K562 (cell line): ENCODE data around the gene SNX25. TPM values are rescaled to one million over a fixed set of nuclear protein-coding genes. Genes with fewer than 3 reads are reported as not detected.

Experiments used
- ATAC-seq: fragments of 200-7000 bp; cut with Tn5 transposase; 3 replicates; pipeline ENCODE4 v1.9.1; 2020; ENCODE audit warnings: moderate library complexity
- BruUV-seq: library from RNA; stranded (reverse); fragments of 400-500 nt; replicated peaks from 2 replicates; lab custom pipeline; 2021; lab: Mats Ljungman, UMichigan
- CTCF ChIA-PET: fragments of 300-600 bp; formaldehyde crosslinking; extraction: SDS; loops from one replicate; lab custom pipeline; 2021; ENCODE audit warnings: low intra/inter-chr PET ratio; lab: Yijun Ruan, JAX
- POLR2A ChIA-PET: fragments of 300-600, 350-650 bp; sonication (Branson Sonifier 250); formaldehyde crosslinking; extraction: SDS; loops from one replicate; lab custom pipeline; 2021; ENCODE audit warnings: antibody characterized with exemption, inconsistent platforms; lab: Yijun Ruan, JAX
- DNase-seq, 4 experiments: peaks; one replicate each; pipeline versions ENCODE4 v3.0.0 to v3.0.0-alpha.2; 2011 to 2018; ENCODE audit warnings: low spot score in 3 of 4, mixed read lengths in 3 of 4; ENCODE audit errors: extremely low read depth in 1 of 4
- FAIRE-seq: peaks from 2 replicates; lab custom pipeline; 2011; peaks lifted over from hg19 to GRCh38; lab: Jason Lieb, UNC
- H2AFZ ChIP-seq: 2 replicates; pipeline ENCODE4 v1.6.0; 2011; ENCODE audit warnings: low read depth, low read length, control low read depth, inconsistent platforms
- H3K27ac ChIP-seq: fragments of 200-600 bp; 3 replicates; pipeline ENCODE4 v1.8.0; 2011; ENCODE audit warnings: low read depth, mild to moderate bottlenecking, control low read depth, inconsistent platforms, low read length, moderate library complexity, mixed read lengths; ENCODE audit errors: extremely low read depth
- H3K27me3 ChIP-seq, 2 experiments: fragments of 300-600 bp in 1 of 2; 2 replicates in 1 of 2; 3 replicates in 1 of 2; pipeline versions ENCODE4 v1.6.0 to v1.8.0; 2011; ENCODE audit warnings: inconsistent platforms in 2 of 2, low read length in 2 of 2, mild to moderate bottlenecking in 1 of 2, mixed read lengths in 1 of 2, moderate library complexity in 1 of 2; ENCODE audit not compliant: control insufficient read depth in 2 of 2, insufficient read depth in 2 of 2
- H3K36me3 ChIP-seq: fragments of 300-600 bp; 3 replicates; pipeline ENCODE4 v1.8.0; 2011; ENCODE audit warnings: mild to moderate bottlenecking, low read length, inconsistent platforms; ENCODE audit not compliant: control insufficient read depth, insufficient read depth
- H3K4me1 ChIP-seq, 2 experiments: fragments of 200-600 bp in 1 of 2; replicated peaks in 1 of 2; 2 replicates in 1 of 2; 3 replicates in 1 of 2; pipeline versions ENCODE4 v1.5.1 to v1.8.0; 2011; ENCODE audit warnings: inconsistent platforms in 2 of 2, low read length in 2 of 2, mild to moderate bottlenecking in 1 of 2, mixed read lengths in 1 of 2, moderate library complexity in 1 of 2; ENCODE audit not compliant: control insufficient read depth in 2 of 2, insufficient read depth in 2 of 2
- H3K4me2 ChIP-seq: 2 replicates; pipeline ENCODE4 v1.6.1; 2011; ENCODE audit warnings: low read length, control low read depth, inconsistent platforms, mixed read lengths; ENCODE audit not compliant: insufficient read depth
- H3K4me3 ChIP-seq: fragments of 200-600 bp; sonication (generic), shearing (Covaris generic); 2 replicates; pipeline ENCODE4 v1.5.1; 2016; ENCODE audit warnings: control low read depth, inconsistent platforms
- H3K79me2 ChIP-seq: fragments of 200-600 bp; 3 replicates; pipeline ENCODE4 v1.8.0; 2011; ENCODE audit warnings: low read length, inconsistent platforms; ENCODE audit not compliant: control insufficient read depth, insufficient read depth
- H3K9ac ChIP-seq, 2 experiments: 2 replicates each; pipeline versions ENCODE4 v1.6.0 to v1.6.1; 2011; ENCODE audit warnings: low read depth in 2 of 2, low read length in 2 of 2, control low read depth in 1 of 2, inconsistent platforms in 1 of 2, mild to moderate bottlenecking in 1 of 2, mixed read lengths in 1 of 2; ENCODE audit not compliant: insufficient read depth in 1 of 2
- H3K9me1 ChIP-seq: one replicate; pipeline ENCODE4 v1.6.0; 2011; ENCODE audit warnings: inconsistent platforms, mild to moderate bottlenecking, low read length, moderate library complexity; ENCODE audit not compliant: control insufficient read depth, insufficient read depth
- H3K9me3 ChIP-seq: replicated peaks from 2 replicates; pipeline ENCODE4 v1.5.1; 2011; ENCODE audit warnings: low read depth, low read length, inconsistent platforms; ENCODE audit not compliant: control insufficient read depth, insufficient read depth
- H4K20me1 ChIP-seq: replicated peaks from 2 replicates; pipeline ENCODE4 v1.6.1; 2011; ENCODE audit warnings: low read length, inconsistent platforms, mixed read lengths; ENCODE audit not compliant: control insufficient read depth, insufficient read depth
- ELF4 ChIP-seq: fragments of 450-650 bp; formaldehyde crosslinking; IDR thresholded peaks from 2 replicates; pipeline ENCODE4 v1.4.0; 2022; ENCODE audit warnings: missing genetic modification characterization
- JUND ChIP-seq, 2 experiments: IDR thresholded peaks; 2 replicates in 1 of 2; 3 replicates in 1 of 2; pipeline ENCODE4 v1.6.1; 2011; ENCODE audit warnings: borderline replicate concordance in 2 of 2, low read depth in 2 of 2, low read length in 2 of 2, improper control_type of control experiment in 1 of 2, missing biosample characterization in 1 of 2, missing genetic modification characterization in 1 of 2, missing genetic modification reagents in 1 of 2
- NCOA2 ChIP-seq, 2 experiments: fragments of 450-650 bp; IDR thresholded peaks; 2 replicates each; pipeline ENCODE4 v1.6.1; 2018; ENCODE audit warnings: mild to moderate bottlenecking in 2 of 2, moderate library complexity in 1 of 2; ENCODE audit not compliant: partially characterized antibody in 2 of 2
- PTTG1 ChIP-seq: fragments of 450-650 bp; IDR thresholded peaks from 2 replicates; pipeline ENCODE4 v1.6.1; 2016; ENCODE audit warnings: low read depth, mild to moderate bottlenecking, missing genetic modification characterization, missing compliant biosample characterization
- RBBP5 ChIP-seq: fragments of 200-600 bp; sonication (generic); IDR thresholded peaks from 2 replicates; pipeline ENCODE4 v1.6.1; 2012; ENCODE audit warnings: borderline replicate concordance, mild to moderate bottlenecking, low read length, control low read depth, inconsistent platforms; ENCODE audit not compliant: insufficient read depth, poor library complexity, severe bottlenecking
- SOX6 ChIP-seq: fragments of 450-650 bp; IDR thresholded peaks from 2 replicates; pipeline ENCODE4 v1.6.1; 2014; ENCODE audit warnings: mild to moderate bottlenecking
- SRSF7 ChIP-seq: fragments of 200-400 bp; formaldehyde crosslinking; optimal IDR thresholded peaks from 2 replicates; pipeline ENCODE3; 2017; ENCODE audit warnings: mild to moderate bottlenecking, low read depth, low read length
- STAT6 ChIP-seq: sonication (generic); formaldehyde crosslinking; IDR thresholded peaks from 2 replicates; pipeline ENCODE4 v1.8.1; 2023; ENCODE audit warnings: mild to moderate bottlenecking, missing genetic modification reagents
- TFE3 ChIP-seq: fragments of 450-650 bp; formaldehyde crosslinking; IDR thresholded peaks from 2 replicates; pipeline ENCODE4 v1.4.0; 2020; ENCODE audit warnings: mild to moderate bottlenecking, mixed read lengths
- YY1 ChIP-seq, 3 experiments: IDR thresholded peaks; 2 replicates each; pipeline ENCODE4 v1.6.1; 2011; ENCODE audit warnings: low read length in 2 of 3, mild to moderate bottlenecking in 2 of 3, moderate library complexity in 2 of 3, borderline replicate concordance in 1 of 3, control low read depth in 1 of 3, low read depth in 1 of 3; ENCODE audit not compliant: insufficient read depth in 3 of 3, insufficient replicate concordance in 2 of 3, control insufficient read depth in 1 of 3, insufficient read length in 1 of 3; ENCODE audit errors: extremely low read depth in 1 of 3
- ZNF408 ChIP-seq: fragments of 250-450 bp; sonication (Bioruptor Pico); IDR thresholded peaks from 2 replicates; pipeline ENCODE4 v1.4.0; 2020; ENCODE audit warnings: low read depth, mild to moderate bottlenecking, moderate library complexity
- WGBS: fragments of 100-300 bp; shearing (Covaris generic); methylation state at CpG from one replicate; pipeline ENCODE4 v1.1.6; 2016; ENCODE audit warnings: low coverage, mixed read lengths; ENCODE audit not compliant: insufficient coverage; ENCODE audit errors: missing lambda C conversion rate; 5-methylcytosine and 5-hydroxymethylcytosine counted together
- in situ Hi-C: fragments of 300-500 bp; cut with MboI; formaldehyde crosslinking; loops from 4 replicates; pipeline ENCODE4 v1.15.0; 2018; ENCODE audit warnings: inconsistent platforms, mixed read lengths
- intact Hi-C: fragments of 100-400 bp; cut with micrococcal nuclease; formaldehyde crosslinking; loops from 2 replicates; pipeline ENCODE4 v1.14.2; 2022
- polyA plus RNA-seq, 8 experiments: library from polyadenylated mRNA; depleted of rRNA in 4 of 8; stranded (reverse) in 5 of 8; unstranded in 3 of 8; fragments of >200 nt; fragmentation: Nextera tagmentation in 2 of 8; fragmentation: Illumina TruSeq in 1 of 8; extraction: Ambion mirVana in 2 of 8; extraction: Trizol in 1 of 8; gene quantifications; 2 replicates each; pipeline versions ENCODE4 v1.2.1 to v1.2.3, GENCODE V29; 2011 to 2014; ENCODE audit warnings: inconsistent platforms in 1 of 8, missing spikeins in 1 of 8
- total RNA-seq, 7 experiments: library from RNA; depleted of rRNA in 6 of 7; stranded (reverse); fragments of >200 nt in 6 of 7; fragmentation: Illumina TruSeq in 2 of 7; extraction: Trizol in 2 of 7; gene quantifications; 2 replicates each; pipeline versions ENCODE4 v1.2.1 to v1.2.3, GENCODE V29; 2011 to 2021; ENCODE audit warnings: low replicate concordance in 1 of 7

SNX25 gene
- total and polyA plus RNA-seq, 9 of the 15 experiments (the other 6 are each of a cell fraction or from before 2014, with no cell fraction given) = 2.5 to 23.4 (median 13.3) TPM

- TF ChIP-seq SOX6 (peak; percentile 87), ELF4 (CRISPR knock-in tag) (no peak), ZNF408 (no peak), STAT6 (no peak), JUND (IDR thresholded peaks at IDR 0.05; ENCODE audit: borderline replicate concordance, low read depth, low read length) (peak; percentile 48; the same call in 1 of the 2 replicates), JUND (tag; IDR thresholded peaks at IDR 0.05; ENCODE audit: borderline replicate concordance, low read depth, low read length) (no peak; the same call in 2 of the 3 replicates)
These were observed 26.6 kb downstream of the SNX25 start (continued) for GRCh38 chr4:185235843-185236503.

DNA sequence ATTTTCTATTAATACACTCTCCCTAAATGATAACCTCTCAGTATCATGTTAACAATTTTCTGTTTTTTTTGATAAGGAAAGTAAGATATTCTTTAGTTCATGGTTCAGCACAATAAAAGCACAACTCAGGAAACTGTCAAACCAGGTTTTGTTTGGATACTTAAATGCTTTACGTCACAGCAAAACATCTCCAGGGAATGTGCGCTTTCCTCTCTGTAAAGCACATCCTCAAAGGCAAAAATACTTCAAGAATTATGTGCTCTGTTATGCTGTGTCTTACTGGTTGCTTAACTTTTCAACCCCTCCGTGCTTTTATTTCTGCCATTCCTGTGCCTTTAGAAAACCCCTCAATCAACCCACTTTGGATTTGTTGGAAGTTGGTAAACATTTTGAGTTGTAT, 27.8 kb downstream of the SNX25 start:
- FAIRE-seq = no peak
- Histone ChIP-seq H3K9me3 (0 out of 2 replicates have a peak, but pooled peaks cover 1% of the 10 kb centered on the region), H3K4me3 (no peak overlapping the region), H3K4me1 (peaks cover 4 to 7% of the 10 kb centered on the region in 2 experiments; a peak in 4 of 5 replicates), H3K9ac (no peak overlapping the region), H3K79me2 (peaks cover 3% of the 10 kb centered on the region; the same call in 2 of the 3 replicates), H3K9me1 (no peaks in the 10 kb centered on the region), H2AFZ (no peak overlapping the region), H3K27ac (no peak overlapping the region), H3K36me3 (no peaks in the 10 kb centered on the region), H4K20me1 (0 out of 2 replicates have a peak, but pooled peaks cover 3% of the 10 kb centered on the region), H3K27me3 (no peaks in the 10 kb centered on the region), H3K4me2 (no peak overlapping the region)
- no TSS peak for BruUV-seq
- CTCF ChIA-PET = no interaction called here
- no peak for ATAC-seq
- in situ Hi-C loops (no loop called here), intact Hi-C loops (no loop called here)
- 90% methylated on average over 3 of the region's 3 CpGs for WGBS
- DNase-seq = no peak
- POLR2A ChIA-PET = interaction anchor here (0.6 kb wide), 2 partner anchors 10 to 150 kb away, joined by 3 to 4 read pairs; no protein-coding TSS in a partner anchor
- no peak for TF ChIP-seq SRSF7
- TF ChIP-seq PTTG1 (tag) = no peak
- no peak for TF ChIP-seq NCOA2 (IDR thresholded peaks at IDR 0.05; ENCODE audit: partially characterized antibody in 2 of 2)
- TF ChIP-seq YY1 (IDR thresholded peaks at IDR 0.05; ENCODE audit: borderline replicate concordance in 1 of 3, control insufficient read depth in 1 of 3, extremely low read depth in 1 of 3, insufficient read depth in 3 of 3, insufficient read length in 1 of 3, insufficient replicate concordance in 2 of 3, low read depth in 1 of 3, low read length in 2 of 3) = no peak
- TF ChIP-seq RBBP5 = no peak
- TF ChIP-seq TFE3 (CRISPR knock-in tag) = no peak
